ENCODE results near the gene CDC14A.

DNA sequence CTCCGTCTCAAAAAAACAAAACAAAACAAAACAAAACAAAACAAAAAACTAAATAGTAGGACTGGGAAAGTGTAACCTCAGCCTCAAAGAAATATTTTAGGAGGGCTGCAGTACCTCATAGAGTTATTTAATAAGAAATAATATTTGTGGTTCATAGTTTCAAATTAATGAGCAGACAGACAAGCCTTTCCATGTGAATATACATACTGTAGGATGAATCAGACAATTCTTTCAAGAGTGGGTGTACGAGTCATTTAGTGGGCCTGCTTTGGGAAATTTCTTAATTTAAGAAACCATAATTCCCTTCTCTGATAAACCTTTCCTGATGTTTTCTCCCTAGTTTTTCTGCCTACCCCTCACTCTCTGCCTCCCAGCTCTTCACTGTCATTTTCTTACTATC lies 52.5 kb downstream of the CDC14A start:
- TF ChIP-seq CTCF (conservative IDR thresholded peaks at IDR 0.05; ENCODE audit: low read depth, low read length) (no peak), EZH2 (IDR thresholded peaks at IDR 0.05; ENCODE audit: low read length, unreplicated experiment) (no peak), EZH2phosphoT487 (IDR thresholded peaks at IDR 0.05; ENCODE audit: borderline replicate concordance, low read length) (no peak)
